ENCODE measurements around the gene PHLPP1. TPM values are rescaled to one million over a fixed set of nuclear protein-coding genes. Genes with fewer than 3 reads are reported as not detected.
A peak's percentile ranks its signal among the peaks of the same experiment; 100 is the strongest.

Gene PHLPP1
- total RNA-seq, 1 donor from 2014 or later = 29.6 TPM

DNA sequence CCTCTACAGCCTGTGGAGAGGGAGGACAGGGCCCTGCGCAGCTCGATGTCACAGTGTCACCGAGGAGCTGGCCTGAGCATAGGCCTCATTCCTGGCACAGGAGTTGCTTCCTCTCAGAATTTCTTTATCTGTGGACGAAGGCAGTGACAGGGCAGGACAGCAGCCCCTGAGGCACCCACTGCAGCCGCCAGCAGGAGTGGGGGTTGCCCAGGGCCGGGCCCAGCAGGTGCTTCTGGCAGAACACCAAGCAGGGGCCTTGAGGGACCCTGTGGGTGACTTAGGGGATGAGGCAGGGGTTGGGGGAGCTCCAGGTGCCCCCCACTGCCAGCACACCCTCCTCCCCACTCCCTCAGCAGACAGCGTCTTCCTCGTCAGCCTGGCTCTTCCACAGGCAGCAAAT lies 290.0 kb downstream of the PHLPP1 start:
- TF ChIP-seq CTCF (conservative IDR thresholded peaks at IDR 0.05) = no peak
- no peaks in the 10 kb centered on the region for H3K9me3 Mint-ChIP-seq
- no peaks in the 10 kb centered on the region for H3K36me3 Mint-ChIP-seq (ENCODE audit: low read depth)
- H3K4me1 Mint-ChIP-seq = no peaks in the 10 kb centered on the region
- H3K4me3 Mint-ChIP-seq = no peak overlapping the region
- DNase-seq (ENCODE audit: low read depth, low spot score) = no peak
- peak overlapping the region; percentile 58 for H3K27ac Mint-ChIP-seq (ENCODE audit: unreplicated experiment)
- H3K27me3 Mint-ChIP-seq (ENCODE audit: low read depth) = no peaks in the 10 kb centered on the region

DNA sequence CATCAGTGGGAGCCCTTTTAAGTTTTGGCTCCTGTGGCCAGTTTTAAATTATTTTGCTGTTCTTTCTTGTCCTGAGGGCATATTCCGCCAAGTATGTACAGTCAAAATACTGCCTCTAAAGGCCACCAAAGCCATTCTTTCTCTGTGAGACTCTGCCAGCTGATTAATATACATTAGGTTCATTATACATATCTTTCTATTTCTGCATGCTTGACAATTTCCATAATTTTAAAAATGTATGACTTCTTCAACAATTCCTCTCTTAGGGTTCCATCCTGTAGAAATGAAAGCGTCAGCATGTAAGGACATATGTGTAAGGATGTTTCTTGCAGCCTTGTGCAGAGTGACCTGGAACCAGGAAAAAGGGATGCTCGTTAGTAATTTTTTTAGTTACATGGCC lies 291.9 kb downstream of the PHLPP1 start:
- no peak for DNase-seq (ENCODE audit: low read depth, low spot score)
- H3K9me3 Mint-ChIP-seq = peaks cover 3% of the 10 kb centered on the region
- no peak for TF ChIP-seq CTCF (conservative IDR thresholded peaks at IDR 0.05)
- no peaks in the 10 kb centered on the region for H3K27me3 Mint-ChIP-seq (ENCODE audit: low read depth)
- no peaks in the 10 kb centered on the region for H3K4me1 Mint-ChIP-seq
- H3K27ac Mint-ChIP-seq (ENCODE audit: unreplicated experiment) = no peak overlapping the region
- H3K36me3 Mint-ChIP-seq (ENCODE audit: low read depth) = no peaks in the 10 kb centered on the region
- no peak overlapping the region for H3K4me3 Mint-ChIP-seq

- H3K4me3 Mint-ChIP-seq = no peak overlapping the region
- H3K4me1 Mint-ChIP-seq = no peaks in the 10 kb centered on the region
- peak; percentile 95 for TF ChIP-seq CTCF (conservative IDR thresholded peaks at IDR 0.05)
- no peak overlapping the region for H3K27ac Mint-ChIP-seq (ENCODE audit: unreplicated experiment)
- peaks cover 6% of the 10 kb centered on the region for H3K36me3 Mint-ChIP-seq (ENCODE audit: low read depth)
- peak; percentile 40 for DNase-seq (ENCODE audit: low read depth, low spot score)
- peaks cover 3% of the 10 kb centered on the region for H3K9me3 Mint-ChIP-seq
- peaks cover 19% of the 10 kb centered on the region for H3K27me3 Mint-ChIP-seq (ENCODE audit: low read depth)
Observed at GRCh38 chr18:63016270-63016669, 300.9 kb downstream of the PHLPP1 start.

DNA sequence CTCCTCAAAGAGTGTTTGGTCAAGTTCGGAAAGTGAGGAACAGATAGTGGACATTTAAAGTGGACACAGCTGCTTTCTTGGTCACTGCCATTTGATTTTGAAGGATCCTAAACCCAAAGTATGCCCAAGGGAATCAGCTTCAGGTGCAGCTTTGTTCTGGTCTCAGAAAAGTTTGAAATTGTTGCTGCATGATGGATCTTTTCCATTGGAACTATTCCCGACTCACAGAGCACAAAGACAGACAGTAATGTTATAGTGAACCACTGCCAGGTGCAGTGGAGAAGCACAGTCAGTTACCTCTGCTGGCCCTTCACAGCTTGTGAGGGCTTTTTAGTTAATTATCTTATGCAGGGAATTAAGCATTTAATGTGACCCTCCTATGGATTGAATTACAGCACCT lies 301.7 kb downstream of the PHLPP1 start:
- H3K4me3 Mint-ChIP-seq = no peak overlapping the region
- peaks cover 3% of the 10 kb centered on the region for H3K9me3 Mint-ChIP-seq
- H3K27ac Mint-ChIP-seq (ENCODE audit: unreplicated experiment) = no peak overlapping the region
- H3K36me3 Mint-ChIP-seq (ENCODE audit: low read depth) = peaks cover 6% of the 10 kb centered on the region
- H3K27me3 Mint-ChIP-seq (ENCODE audit: low read depth) = peaks cover 21% of the 10 kb centered on the region
- DNase-seq (ENCODE audit: low read depth, low spot score) = no peak
- TF ChIP-seq CTCF (conservative IDR thresholded peaks at IDR 0.05) = no peak
- H3K4me1 Mint-ChIP-seq = no peaks in the 10 kb centered on the region

- TF ChIP-seq CTCF (conservative IDR thresholded peaks at IDR 0.05) = no peak
- Mint-ChIP-seq H3K27ac (ENCODE audit: unreplicated experiment) (no peak overlapping the region), H3K36me3 (ENCODE audit: low read depth) (peaks cover 6% of the 10 kb centered on the region), H3K4me1 (no peaks in the 10 kb centered on the region), H3K27me3 (ENCODE audit: low read depth) (peaks cover 21% of the 10 kb centered on the region), H3K4me3 (no peak overlapping the region), H3K9me3 (peaks cover 3% of the 10 kb centered on the region)
- no peak for DNase-seq (ENCODE audit: low read depth, low spot score)
Observed at GRCh38 chr18:63017977-63018376, 302.6 kb downstream of the PHLPP1 start.
